ENCODE measurements around the gene B3GALNT2. TPM values are rescaled to one million over a fixed set of nuclear protein-coding genes. Genes with fewer than 3 reads are reported as not detected.

B3GALNT2 gene
- total RNA-seq: 48.2 and 53.9 TPM in 2 replicates

DNA sequence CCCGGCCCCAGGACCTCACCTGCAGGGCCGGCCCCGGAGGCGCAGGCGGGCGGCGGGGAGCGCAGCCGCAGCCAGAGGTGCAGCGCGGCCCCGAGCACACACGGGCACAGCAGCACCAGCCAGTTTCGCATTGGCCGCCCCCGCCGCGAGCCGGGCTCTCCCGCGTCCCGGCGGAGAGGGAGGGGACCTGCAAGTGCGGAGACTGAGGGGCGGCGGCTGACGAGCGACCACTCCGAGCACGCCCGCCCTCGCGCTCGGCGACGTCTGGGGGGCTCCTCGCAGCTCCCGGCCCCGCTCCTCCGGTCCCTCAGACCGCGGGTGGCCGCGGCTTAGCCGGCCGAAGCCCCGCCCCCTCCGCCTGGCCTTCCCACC, at the start of gene B3GALNT2:
Gene B3GALNT2, minus strand, starts transcription at position 331 of the 372 bp plus-strand sequence. Its CDS starts 200 bp downstream, at position 131.

Other genes starting within 250 kb of the B3GALNT2 start
- gene ARID4B, start 176.3 kb downstream of the B3GALNT2 start, total RNA-seq: 39.7 and 53.5 TPM in 2 replicates
- gene GGPS1, start 175.9 kb downstream of the B3GALNT2 start, total RNA-seq: 17.0 and 21.1 TPM in 2 replicates
- gene TBCE, start 137.0 kb downstream of the B3GALNT2 start, total RNA-seq: 17.7 and 22.5 TPM in 2 replicates
- gene GNG4, start 145.3 kb upstream of the B3GALNT2 start, total RNA-seq: not detected in 2 replicates